ENCODE data around the gene ENDOD1. TPM values are rescaled to one million over a fixed set of nuclear protein-coding genes. Genes with fewer than 3 reads are reported as not detected.
A peak's percentile ranks its signal among the peaks of the same experiment; 100 is the strongest.
"Not testable (repeated sequence)": the region's sequence is repeated elsewhere in the genome, so short reads cannot be mapped to it uniquely, and the experiment has no call there.

ENDOD1 gene
- polyA plus RNA-seq: 10 to 100 TPM in 1 of 3 donors, 1 to 10 TPM in 2; 4.5 to 10.9 (median 6.3) TPM

GRCh38 chr11:95089620-95090542 is at the start of gene ENDOD1:
ENDOD1 (plus strand) TSS chr11:95089846; CDS start chr11:95089928, 82 bp downstream.
- H3K27ac ChIP-seq (ENCODE audit: low read depth, low read length): no peak within 1 kb of the TSS
- 0% methylated on average over 88 to 106 of the region's 106 CpGs for WGBS, 3 donors

GRCh38 chr11:95042239-95042638 is 47.4 kb upstream of the ENDOD1 start:
- no peak overlapping the region for H3K27ac ChIP-seq (ENCODE audit: low read depth, low read length)
- WGBS, 3 donors: 100% methylated on average over 1 of the region's 1 CpG

GRCh38 chr11:95042906-95043305 is 46.7 kb upstream of the ENDOD1 start:
- 31 to 88% (median 82%) methylated on average over 3 of the region's 3 CpGs for WGBS, 3 donors
- H3K27ac ChIP-seq (ENCODE audit: low read depth, low read length): no peak overlapping the region

- H3K27ac ChIP-seq (ENCODE audit: low read depth, low read length): no peak overlapping the region
- WGBS, 3 donors: 64 to 66% (median 65%) methylated on average over 4 of the region's 4 CpGs
Observed at GRCh38 chr11:95044010-95044409, 45.6 kb upstream of the ENDOD1 start.

GRCh38 chr11:95045812-95046211 is 43.8 kb upstream of the ENDOD1 start:
- no peak overlapping the region for H3K27ac ChIP-seq (ENCODE audit: low read depth, low read length)

- 73 to 80% (median 78%) methylated on average over 3 of the region's 3 CpGs for WGBS, 3 donors
Observed at GRCh38 chr11:95049122-95049521, 40.5 kb upstream of the ENDOD1 start, which contains the start of gene KDM4F. KDM4F (plus strand) TSS chr11:95049422.

GRCh38 chr11:95050595-95051202 is 38.9 kb upstream of the ENDOD1 start:
- WGBS, 3 donors: 84 to 91% (median 86%) methylated on average over 22 of the region's 22 CpGs
- no peak overlapping the region for H3K27ac ChIP-seq (ENCODE audit: low read depth, low read length)

More at GRCh38 chr11:95049122-95049521, 40.5 kb upstream of the ENDOD1 start, which contains the start of gene KDM4F:
- not testable (repeated sequence) for H3K27ac ChIP-seq (ENCODE audit: low read depth, low read length)

GRCh38 chr11:95054356-95054755 is 35.3 kb upstream of the ENDOD1 start:
- WGBS, 3 donors: 53 to 88% (median 84%) methylated on average over 2 of the region's 2 CpGs
- H3K27ac ChIP-seq (ENCODE audit: low read depth, low read length): no peak overlapping the region

- H3K27ac ChIP-seq (ENCODE audit: low read depth, low read length): no peak overlapping the region
- 43 to 48% (median 46%) methylated on average over 2 of the region's 2 CpGs for WGBS, 3 donors
Observed at GRCh38 chr11:95055283-95055897, 34.3 kb upstream of the ENDOD1 start.

GRCh38 chr11:95057959-95058358 is 31.7 kb upstream of the ENDOD1 start:
- H3K27ac ChIP-seq (ENCODE audit: low read depth, low read length): no peak overlapping the region
- WGBS, 3 donors: 95 to 96% (median 95%) methylated on average over 8 of the region's 8 CpGs

GRCh38 chr11:95058621-95059020 is 31.0 kb upstream of the ENDOD1 start:
- no peak overlapping the region for H3K27ac ChIP-seq (ENCODE audit: low read depth, low read length)
- WGBS, 3 donors: 78 to 90% (median 86%) methylated on average over 1 of the region's 1 CpG

GRCh38 chr11:95059046-95059445 is 30.6 kb upstream of the ENDOD1 start:
- no peak overlapping the region for H3K27ac ChIP-seq (ENCODE audit: low read depth, low read length)
- 86 to 88% (median 86%) methylated on average over 6 of the region's 6 CpGs for WGBS, 3 donors

GRCh38 chr11:95065336-95065735 is 24.3 kb upstream of the ENDOD1 start:
- no peak overlapping the region for H3K27ac ChIP-seq (ENCODE audit: low read depth, low read length)
- 94 to 100% (median 99%) methylated on average over 1 of the region's 1 CpG for WGBS, 3 donors

GRCh38 chr11:95066716-95067038 is 23.0 kb upstream of the ENDOD1 start, which contains the start of gene SRSF8:
SRSF8 (plus strand) TSS chr11:95066919; CDS start chr11:95067227, 308 bp downstream.
- peak within 1 kb of the TSS; percentile 60 for H3K27ac ChIP-seq (ENCODE audit: low read depth, low read length)
- 0 to 1% (median 1%) methylated on average over 4 of the region's 4 CpGs for WGBS, 3 donors

GRCh38 chr11:95067039-95067840 is 22.4 kb upstream of the ENDOD1 start:
- WGBS, 3 donors: 0 to 1% (median 0%) methylated on average over 83 to 98 of the region's 98 CpGs
- H3K27ac ChIP-seq (ENCODE audit: low read depth, low read length): peak overlapping the region; percentile 60

GRCh38 chr11:95067841-95068219 is 21.8 kb upstream of the ENDOD1 start:
- 0 to 1% (median 0%) methylated on average over 16 of the region's 16 CpGs for WGBS, 3 donors
- H3K27ac ChIP-seq (ENCODE audit: low read depth, low read length): peak overlapping the region; percentile 60

- no peak overlapping the region for H3K27ac ChIP-seq (ENCODE audit: low read depth, low read length)
- 0 to 3% (median 2%) methylated on average over 5 of the region's 5 CpGs for WGBS, 3 donors
Observed at GRCh38 chr11:95068549-95068948, 21.1 kb upstream of the ENDOD1 start.

GRCh38 chr11:95070471-95070870 is 19.2 kb upstream of the ENDOD1 start:
- WGBS, 3 donors: 80 to 96% (median 91%) methylated on average over 1 of the region's 1 CpG

More at GRCh38 chr11:95070471-95070870, 19.2 kb upstream of the ENDOD1 start:
- no peak overlapping the region for H3K27ac ChIP-seq (ENCODE audit: low read depth, low read length)
